Sigmoid colon (tissue), 3 donors: ENCODE results near the gene STK39.

Experiments used
- POLR2A ChIP-seq, 2 donors: fragments of 450-650 bp; IDR thresholded peaks; one replicate each; pipeline ENCODE4 v1.6.1; 2016; ENCODE audit warnings: antibody characterized with exemption in 2 of 2, mild to moderate bottlenecking in 2 of 2, moderate library complexity in 2 of 2
- TF ChIP-seq, protein P1 (sequence below), 4 experiments: fragments of 450-650 bp in 3 of 4; fragments of 200-600 bp in 1 of 4; IDR thresholded peaks; one replicate each; pipeline ENCODE4 v1.5.1; 2016 to 2019; ENCODE audit warnings: antibody characterized with exemption in 4 of 4, mild to moderate bottlenecking in 3 of 4, moderate library complexity in 2 of 4

DNA sequence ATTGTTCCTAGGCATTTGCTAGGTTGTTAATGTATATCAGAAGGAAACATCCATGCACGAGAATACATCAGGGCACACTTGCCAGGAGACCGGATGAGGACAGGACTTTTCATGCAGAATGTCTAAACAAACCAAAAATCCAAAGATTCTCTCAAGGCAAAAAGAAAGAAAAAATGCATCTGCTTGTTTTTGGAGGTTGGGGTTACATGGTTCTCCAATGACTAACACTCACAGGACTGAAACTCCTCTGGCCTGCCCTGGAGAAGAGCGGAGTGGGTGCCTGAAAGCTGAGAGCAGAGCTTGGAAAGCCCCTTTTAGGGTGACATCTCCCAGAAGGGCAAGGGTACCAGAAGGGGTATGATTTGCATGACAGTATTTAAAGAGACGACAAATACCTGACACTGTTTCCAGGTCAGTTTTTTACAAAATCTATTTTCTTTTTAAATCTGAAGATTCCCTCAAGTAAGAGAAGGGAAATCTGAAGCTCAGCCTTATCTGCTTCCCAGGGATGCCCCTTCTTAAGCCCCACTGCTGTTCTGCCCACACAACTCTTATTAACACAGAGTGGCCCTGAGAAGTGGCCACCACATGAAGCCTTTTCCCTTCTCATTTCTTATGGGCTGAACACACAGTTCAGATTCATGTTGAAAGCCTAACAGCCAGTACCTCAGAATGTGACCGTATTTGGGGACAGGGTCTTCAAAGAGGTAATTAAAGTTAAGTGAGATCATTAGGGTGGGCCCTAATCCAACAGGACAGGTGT is 216.4 kb downstream of the STK39 start:
- TF ChIP-seq, protein P1, sequence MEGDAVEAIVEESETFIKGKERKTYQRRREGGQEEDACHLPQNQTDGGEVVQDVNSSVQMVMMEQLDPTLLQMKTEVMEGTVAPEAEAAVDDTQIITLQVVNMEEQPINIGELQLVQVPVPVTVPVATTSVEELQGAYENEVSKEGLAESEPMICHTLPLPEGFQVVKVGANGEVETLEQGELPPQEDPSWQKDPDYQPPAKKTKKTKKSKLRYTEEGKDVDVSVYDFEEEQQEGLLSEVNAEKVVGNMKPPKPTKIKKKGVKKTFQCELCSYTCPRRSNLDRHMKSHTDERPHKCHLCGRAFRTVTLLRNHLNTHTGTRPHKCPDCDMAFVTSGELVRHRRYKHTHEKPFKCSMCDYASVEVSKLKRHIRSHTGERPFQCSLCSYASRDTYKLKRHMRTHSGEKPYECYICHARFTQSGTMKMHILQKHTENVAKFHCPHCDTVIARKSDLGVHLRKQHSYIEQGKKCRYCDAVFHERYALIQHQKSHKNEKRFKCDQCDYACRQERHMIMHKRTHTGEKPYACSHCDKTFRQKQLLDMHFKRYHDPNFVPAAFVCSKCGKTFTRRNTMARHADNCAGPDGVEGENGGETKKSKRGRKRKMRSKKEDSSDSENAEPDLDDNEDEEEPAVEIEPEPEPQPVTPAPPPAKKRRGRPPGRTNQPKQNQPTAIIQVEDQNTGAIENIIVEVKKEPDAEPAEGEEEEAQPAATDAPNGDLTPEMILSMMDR (IDR thresholded peaks at IDR 0.05), result no peak
- TF ChIP-seq POLR2A (IDR thresholded peaks at IDR 0.05), result no peak
